ENCODE results near the gene ADGRB2. TPM values are rescaled to one million over a fixed set of nuclear protein-coding genes. Genes with fewer than 3 reads are reported as not detected.

Gene ADGRB2
- total RNA-seq, 1 experiment from 2014 or later, result 4.2 TPM

DNA sequence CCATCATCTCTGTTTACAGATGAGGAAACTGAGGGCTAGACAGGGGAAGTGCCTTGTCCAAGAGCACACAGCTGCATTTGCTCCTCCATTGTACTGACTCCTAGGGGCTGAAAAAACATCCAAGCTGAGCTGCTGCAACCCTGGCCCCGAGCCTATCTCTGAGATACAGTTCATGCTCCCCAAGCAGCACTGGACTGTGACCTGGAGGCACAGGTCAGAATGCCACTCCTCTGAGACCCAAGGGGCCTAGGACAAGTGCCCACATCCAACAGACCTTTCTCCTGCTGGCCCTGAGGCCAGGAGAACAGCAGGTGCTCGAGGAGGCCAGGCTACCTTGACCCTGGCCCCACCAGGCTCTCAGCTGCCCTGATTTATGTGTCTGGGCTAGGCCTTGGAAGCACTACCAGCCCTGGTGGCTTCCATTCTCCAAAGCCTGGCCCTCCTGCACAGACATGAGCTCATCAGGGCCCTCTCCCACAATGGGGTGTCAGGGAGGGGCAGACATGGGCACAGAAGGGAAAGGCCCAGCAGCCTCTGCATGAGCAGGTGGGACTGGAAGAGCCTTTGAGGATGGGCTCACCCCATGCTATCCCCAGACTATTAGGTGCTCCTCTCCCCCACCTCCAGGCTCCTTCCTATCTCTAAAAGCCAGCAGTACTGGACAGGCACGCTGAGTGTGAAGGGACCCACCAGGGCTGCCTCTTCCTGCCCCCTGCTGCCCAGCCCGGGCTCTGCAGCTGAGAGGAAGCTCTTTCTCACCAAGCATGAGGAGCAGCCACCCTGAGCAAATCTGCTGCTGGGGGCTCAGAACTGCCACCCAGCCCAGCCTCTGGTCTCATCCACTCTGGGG lies 18.8 kb downstream of the ADGRB2 start:
- in situ Hi-C loops (cut with HindIII; ENCODE audit: low pct_unique_long_range_greater_than_20kb, low sequenced_read_pairs), result no loop called here

DNA sequence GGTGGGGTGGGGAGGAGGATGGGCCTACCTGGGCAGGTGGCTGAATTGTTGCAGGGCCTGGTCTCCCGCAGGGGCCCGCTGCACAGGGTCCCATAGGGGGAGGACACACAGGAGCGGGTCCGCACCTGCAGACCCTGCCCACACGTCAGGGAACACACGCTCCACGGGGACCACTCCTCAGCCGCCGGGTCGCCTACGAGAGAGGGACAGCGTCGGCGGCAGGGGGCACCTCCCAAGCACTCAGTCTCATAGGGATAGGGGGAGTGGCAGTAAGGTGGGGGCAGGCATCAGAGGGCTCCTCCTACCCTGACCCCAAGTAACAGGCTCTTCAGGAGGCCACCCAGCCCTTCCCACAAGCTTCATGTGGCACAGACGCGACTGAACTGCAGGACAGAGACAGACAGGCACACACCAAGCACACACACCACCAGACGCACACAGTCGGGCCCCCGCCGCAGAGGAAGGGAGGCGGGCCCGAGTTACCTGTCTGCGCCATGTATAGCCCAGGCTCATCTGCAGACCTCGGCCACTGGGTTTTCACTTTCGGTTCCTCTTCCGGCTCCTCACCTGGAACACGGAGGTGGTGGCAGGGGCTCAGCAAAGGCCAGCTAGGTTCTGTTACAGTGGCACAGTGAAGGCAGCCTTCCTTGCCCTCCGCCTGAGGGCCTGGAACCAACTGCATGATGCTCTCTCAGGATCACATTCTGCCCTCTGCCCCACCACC lies 19.8 kb downstream of the ADGRB2 start:
- in situ Hi-C loops (cut with HindIII; ENCODE audit: low pct_unique_long_range_greater_than_20kb, low sequenced_read_pairs), result no loop called here

More for the DNA sequence above, 18.8 kb downstream of the ADGRB2 start:
- peak; percentile 71 for DNase-seq (ENCODE audit: low read depth, low spot score)

DNA sequence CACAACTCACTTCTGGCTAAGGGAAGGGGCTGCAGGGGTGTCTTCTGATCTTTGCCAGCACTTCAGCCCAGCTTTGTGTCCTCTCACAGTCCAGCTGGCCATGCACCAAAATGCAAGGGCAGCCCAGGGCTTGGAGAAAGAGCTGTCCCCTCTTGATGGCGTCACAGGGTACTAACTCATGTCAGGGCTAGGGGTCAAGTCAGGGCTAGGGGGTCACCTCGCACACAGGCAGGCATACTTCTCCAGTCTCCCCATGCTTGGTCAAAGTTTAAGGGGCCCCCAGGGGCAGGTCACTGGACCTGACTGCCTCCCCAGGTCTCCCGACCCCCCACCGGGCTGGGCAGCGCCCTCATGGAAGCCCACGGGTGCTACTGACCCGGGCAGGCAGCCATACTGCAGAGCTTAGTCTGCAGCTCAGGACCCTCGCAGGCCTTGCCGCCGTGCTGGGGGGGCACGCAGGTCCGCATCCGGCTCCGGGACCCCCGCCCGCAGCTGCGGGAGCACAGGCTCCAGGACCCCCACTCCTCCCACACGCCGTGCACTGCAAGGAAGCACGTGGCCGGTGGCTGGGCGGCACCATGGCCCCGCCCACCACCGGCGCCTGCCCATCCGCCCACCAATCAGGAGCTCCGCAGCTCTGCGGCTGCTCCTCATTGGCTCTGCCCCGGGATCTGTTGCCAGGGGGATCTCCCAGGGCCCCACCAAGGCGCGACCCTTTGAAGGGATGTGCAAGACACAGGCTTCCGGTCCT lies 21.5 kb downstream of the ADGRB2 start:
- in situ Hi-C loops (cut with HindIII; ENCODE audit: low pct_unique_long_range_greater_than_20kb, low sequenced_read_pairs), result no loop called here
- DNase-seq (ENCODE audit: low read depth, low spot score), result peak; percentile 8

More for the DNA sequence above, 19.8 kb downstream of the ADGRB2 start:
- DNase-seq (ENCODE audit: low read depth, low spot score), result no peak

DNA sequence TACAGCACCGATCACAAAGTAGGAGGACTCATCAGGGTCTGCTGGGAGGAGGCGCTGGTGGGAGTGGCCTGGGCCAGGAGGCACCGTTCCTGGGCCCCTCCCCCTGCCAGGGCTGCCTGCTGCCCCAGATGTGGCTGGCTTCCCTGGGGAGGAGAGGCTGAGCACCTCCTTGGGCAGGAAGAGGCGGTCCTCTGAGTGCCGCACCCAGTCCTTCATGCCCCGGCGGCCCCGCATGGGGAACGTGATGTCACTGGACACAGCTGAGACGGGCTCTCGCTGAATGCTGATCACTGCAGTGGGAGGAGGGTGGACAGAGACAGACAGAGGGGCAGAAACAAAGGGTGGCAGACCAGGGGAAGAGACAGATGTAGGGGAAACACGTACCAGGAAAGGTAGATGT lies 24.8 kb downstream of the ADGRB2 start:
- no peak for DNase-seq (ENCODE audit: low read depth, low spot score)
- in situ Hi-C loops (cut with HindIII; ENCODE audit: low pct_unique_long_range_greater_than_20kb, low sequenced_read_pairs), result no loop called here

DNA sequence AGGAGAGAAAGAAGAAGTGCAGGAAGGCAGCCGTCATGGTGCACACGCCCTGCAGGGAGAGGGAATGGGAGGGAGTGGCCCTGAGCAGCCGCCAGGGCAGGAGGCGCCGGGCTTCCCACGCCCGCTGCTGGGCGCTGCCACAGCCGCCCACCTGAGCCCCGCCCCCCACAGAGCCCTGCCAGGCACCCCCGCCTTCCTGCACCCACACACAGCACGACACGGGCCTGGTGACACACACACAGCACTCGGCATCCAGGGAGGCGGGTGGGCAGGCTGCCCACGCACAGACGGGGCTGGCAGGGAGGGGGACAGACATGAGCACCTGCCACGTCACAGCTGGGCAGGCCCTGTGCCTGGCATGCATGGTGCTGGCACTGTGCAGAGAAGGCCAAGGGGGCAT lies 27.5 kb downstream of the ADGRB2 start:
- in situ Hi-C loops (cut with HindIII; ENCODE audit: low pct_unique_long_range_greater_than_20kb, low sequenced_read_pairs), result no loop called here
- DNase-seq (ENCODE audit: low read depth, low spot score), result no peak

DNA sequence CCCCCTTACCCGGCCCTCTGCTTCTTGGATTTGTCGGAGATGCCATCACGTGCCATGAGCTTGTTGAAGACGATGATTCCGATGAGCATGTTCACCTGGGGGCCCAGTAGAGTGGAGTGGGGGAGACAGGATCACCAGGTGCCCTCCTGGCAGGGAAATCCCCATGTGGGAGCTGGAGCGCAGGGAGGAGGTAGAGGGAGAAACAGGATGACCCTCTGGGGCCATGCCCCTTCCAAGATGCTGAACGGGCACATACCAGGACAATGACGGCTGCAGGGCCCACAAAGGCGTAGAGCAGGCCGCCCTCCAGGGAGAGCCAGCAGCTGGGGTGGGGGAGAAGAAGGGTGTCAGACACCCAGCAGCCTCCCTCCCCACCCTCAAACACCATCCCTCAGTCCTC lies 28.6 kb downstream of the ADGRB2 start:
- no peak for DNase-seq (ENCODE audit: low read depth, low spot score)
- in situ Hi-C loops (cut with HindIII; ENCODE audit: low pct_unique_long_range_greater_than_20kb, low sequenced_read_pairs), result no loop called here

DNA sequence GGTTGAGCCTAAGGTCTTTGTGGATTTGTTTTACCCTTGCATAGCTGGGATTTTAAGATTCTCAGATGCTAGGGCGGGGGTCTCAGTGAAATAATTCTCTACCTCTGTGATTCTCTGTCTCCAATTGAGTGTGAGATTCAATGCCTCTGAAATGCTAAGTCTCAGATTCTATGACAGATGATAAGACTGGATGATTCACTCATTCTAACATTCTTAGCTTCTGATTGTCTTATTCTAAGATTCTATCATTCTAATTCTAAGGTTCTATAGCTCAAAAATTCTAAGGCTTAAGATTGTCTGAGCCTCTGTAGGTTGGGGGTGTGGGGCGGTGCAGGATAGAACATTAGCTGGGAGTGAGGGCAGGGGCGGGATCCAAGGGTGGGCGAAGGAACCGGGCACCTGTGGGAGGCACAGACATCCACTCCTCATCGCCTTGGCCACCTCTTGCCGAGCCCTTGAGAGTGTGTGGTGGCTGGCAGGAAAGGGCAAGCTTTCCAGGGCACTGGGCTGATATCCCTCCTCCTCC lies 29.5 kb downstream of the ADGRB2 start:
- no peak for DNase-seq (ENCODE audit: low read depth, low spot score)

DNA sequence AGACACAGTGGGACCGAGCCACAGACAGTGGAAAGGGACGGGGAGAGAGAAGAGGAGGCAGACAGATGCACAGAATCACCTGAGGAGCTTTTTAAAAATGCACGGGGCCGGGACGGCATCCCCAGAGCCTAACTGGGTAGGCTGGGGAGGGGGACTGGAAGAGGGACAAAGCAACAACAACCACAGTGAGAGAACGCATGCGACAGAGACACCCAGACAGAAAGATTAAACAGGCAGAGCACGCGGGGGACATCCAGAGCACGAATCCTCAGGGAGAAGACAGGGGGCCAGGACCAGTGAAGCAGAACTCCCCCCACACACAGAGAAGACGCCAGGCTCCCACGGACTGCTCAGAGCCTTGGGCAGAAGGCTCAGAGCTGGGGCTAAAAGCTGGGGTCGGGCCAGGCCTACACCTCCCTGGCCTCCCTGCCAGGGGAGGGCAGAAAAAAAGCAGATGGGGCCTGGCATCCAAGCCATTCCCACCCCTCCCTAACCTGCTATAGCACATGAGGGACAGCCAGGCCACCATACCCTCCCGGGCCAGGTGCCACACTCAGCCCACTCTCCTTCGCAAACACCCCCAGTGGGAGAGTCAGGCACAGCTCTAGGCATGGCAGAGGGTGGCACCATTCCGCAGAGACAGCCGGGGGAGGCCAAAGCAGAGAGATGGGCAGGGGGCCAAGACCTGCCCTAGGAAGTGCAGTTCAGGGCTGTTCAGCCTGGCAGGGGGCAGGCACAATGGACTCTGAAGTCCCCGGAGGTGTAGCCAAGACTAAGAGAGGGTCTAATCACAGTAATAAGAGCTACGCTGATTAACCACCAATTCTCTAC lies 30.5 kb downstream of the ADGRB2 start:
- in situ Hi-C loops (cut with HindIII; ENCODE audit: low pct_unique_long_range_greater_than_20kb, low sequenced_read_pairs), result no loop called here
- DNase-seq (ENCODE audit: low read depth, low spot score), result no peak

More for the DNA sequence above, 29.5 kb downstream of the ADGRB2 start:
- in situ Hi-C loops (cut with HindIII; ENCODE audit: low pct_unique_long_range_greater_than_20kb, low sequenced_read_pairs), result no loop called here

DNA sequence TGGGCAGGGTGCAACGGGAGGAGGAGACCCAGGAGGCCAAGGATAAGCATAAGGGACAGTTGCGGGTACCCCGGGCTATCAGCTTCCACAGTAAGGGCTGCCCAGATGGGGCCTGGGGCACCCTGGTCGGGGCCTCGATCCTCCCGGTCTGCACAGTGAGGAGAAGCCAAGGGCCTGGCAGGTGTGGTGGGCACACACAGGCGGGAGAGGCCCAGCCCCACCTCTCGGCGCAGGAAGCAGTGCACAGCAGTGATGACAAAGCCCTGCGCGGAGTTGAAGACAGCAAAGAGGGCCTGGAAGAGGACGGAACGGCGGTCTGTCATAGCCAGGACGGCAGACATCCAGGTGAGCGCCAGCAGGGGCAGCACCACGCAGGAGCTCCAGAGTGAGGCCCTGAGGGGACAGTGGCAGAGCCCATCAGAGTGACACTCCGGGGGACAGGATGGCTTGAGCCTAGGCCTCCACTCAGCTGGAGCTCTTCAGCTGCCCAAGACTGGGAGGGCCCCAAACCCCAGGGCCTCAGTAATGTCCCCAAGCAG lies 31.3 kb downstream of the ADGRB2 start:
- in situ Hi-C loops (cut with HindIII; ENCODE audit: low pct_unique_long_range_greater_than_20kb, low sequenced_read_pairs), result no loop called here
- no peak for DNase-seq (ENCODE audit: low read depth, low spot score)

DNA sequence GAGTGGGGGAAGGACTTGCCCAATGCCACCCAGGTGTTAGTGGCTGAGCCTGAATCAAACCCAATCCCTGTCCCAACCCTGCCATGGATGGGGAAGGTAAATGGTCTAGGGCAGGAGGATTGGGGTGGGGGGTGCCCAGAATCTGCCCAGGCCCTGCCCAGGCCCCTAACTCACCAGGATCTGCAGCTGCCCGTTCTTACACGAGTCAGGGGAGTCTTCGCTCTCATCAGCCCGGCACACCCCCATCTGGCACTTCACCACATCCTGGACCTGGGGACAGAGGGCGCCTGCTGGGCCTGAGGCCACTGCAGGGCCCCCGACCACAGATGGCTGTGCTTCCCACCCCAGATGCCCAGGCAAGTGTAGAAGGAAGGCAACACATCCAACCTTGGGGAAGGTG lies 31.8 kb downstream of the ADGRB2 start:
- DNase-seq (ENCODE audit: low read depth, low spot score), result no peak
- in situ Hi-C loops (cut with HindIII; ENCODE audit: low pct_unique_long_range_greater_than_20kb, low sequenced_read_pairs), result no loop called here

DNA sequence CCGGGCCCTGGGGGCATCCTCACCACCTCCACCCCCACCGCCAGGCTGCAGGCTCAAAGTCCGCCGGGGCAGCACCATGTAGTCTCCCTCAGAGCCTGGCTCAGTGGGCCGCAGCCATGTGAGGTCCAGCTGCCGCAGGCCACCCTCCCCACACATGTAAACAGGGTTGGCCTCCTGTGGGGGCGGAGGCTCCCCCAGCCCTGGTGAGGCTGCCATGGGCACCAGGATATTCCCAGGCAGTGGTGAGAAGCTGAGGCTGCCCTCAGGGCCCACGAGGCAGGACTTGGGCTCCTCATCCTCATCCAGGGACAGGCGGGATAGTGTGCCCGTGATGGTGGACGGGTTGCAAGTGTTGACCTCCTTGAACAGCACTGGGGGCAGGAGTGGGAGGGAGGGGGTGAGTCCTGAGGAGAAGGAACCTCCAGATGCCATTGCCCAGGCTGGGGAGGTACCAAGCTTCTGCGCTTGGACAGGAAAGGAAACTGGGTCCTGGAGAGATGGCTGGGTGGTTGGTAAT lies 33.0 kb downstream of the ADGRB2 start:
- in situ Hi-C loops (cut with HindIII; ENCODE audit: low pct_unique_long_range_greater_than_20kb, low sequenced_read_pairs), result no loop called here
- no peak for DNase-seq (ENCODE audit: low read depth, low spot score)

DNA sequence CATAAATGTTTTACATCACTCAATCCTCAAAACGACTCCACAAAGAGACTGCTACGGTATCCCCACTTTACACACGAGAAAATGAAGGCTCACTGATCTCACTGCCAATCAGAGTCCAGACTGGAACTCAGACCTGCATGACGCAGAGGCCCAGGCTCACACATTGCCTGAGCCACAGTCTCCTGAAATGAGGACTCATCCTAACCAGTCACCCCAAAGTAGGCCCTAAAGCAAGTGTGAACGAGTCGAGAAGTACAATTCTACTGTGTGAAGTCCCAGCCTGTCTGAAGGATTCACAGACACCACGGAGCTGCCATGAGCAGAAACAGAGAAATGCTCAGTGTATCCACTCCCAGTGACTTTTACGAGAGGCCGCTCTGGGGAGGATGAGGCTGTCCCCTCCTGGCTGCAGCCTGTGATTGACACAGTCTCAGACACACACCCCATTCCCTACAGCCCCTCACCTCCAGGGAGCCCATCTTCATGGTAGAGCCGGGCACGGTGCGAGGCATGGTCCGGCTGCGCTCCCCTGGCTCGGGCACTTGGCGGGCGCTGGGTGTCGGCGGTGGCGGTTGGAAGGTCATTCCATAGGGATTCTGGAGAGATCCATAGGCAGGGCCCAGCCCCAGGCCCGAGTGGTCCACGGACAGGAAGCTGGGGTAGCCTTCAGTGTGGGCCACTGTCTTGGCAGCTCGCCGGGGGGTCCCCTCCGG lies 33.6 kb downstream of the ADGRB2 start:
- in situ Hi-C loops (cut with HindIII; ENCODE audit: low pct_unique_long_range_greater_than_20kb, low sequenced_read_pairs), result no loop called here
- no peak for DNase-seq (ENCODE audit: low read depth, low spot score)

DNA sequence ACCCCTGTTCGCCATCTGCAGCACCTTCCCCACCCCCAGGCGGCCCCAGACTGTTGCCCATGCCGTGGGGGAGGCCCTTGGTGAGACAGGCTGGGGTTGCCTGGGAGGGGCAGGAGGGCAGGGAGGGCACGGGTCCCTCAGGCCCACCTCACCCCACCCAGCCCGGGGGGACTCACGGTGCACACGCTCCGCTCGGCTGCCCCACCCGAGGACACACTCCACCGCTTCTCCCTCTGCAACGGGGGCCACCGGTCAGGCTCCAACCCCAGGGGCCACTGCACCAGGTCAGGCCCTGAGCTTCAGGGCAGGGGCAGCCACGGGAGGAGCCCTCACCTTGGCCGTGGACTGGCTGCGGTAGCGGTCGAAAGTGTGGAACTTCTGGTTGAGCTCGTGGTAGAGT lies 36.3 kb downstream of the ADGRB2 start:
- DNase-seq (ENCODE audit: low read depth, low spot score), result no peak
- in situ Hi-C loops (cut with HindIII; ENCODE audit: low pct_unique_long_range_greater_than_20kb, low sequenced_read_pairs), result no loop called here

DNA sequence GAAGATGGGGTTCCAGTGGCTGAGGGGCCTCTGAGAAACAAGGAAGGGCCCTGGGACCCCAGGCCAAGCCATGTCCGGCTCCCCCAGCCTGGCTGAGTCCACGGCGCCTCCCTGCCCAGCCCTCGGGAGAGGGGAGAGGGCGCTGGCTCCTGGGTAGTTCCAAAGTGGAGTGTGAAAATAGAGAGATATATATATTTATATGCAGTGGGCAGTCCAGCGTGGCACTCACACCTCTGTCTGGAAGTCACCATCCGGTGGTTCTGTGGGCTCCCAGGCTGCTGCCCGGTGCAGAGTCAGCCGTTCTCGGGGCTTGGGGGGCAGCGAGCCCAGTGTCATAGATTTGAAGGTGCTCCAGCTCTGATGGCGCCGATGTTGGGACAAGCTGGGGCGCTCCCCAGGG lies 36.9 kb downstream of the ADGRB2 start:
- no peak for DNase-seq (ENCODE audit: low read depth, low spot score)
- in situ Hi-C loops (cut with HindIII; ENCODE audit: low pct_unique_long_range_greater_than_20kb, low sequenced_read_pairs), result no loop called here

DNA sequence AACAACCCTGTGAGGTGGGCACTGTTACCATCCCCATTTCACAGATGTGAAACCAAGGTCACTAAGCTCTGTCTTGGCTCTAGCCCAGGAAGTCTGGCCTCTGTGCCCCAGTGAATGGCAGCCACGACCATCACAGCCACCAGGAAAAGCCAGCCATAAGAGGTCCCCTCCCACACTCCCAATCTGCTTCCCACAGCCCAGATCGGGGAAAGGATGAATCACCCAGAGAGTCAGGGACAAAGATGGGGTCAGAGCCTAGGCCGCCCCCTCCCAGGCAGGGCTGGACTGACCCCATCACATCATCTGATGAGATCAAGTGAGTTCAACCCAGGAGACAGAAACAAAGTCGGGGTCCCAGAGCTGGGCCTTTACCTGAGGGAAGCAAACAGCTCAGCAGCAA lies 37.4 kb downstream of the ADGRB2 start:
- in situ Hi-C loops (cut with HindIII; ENCODE audit: low pct_unique_long_range_greater_than_20kb, low sequenced_read_pairs), result no loop called here
- no peak for DNase-seq (ENCODE audit: low read depth, low spot score)

DNA sequence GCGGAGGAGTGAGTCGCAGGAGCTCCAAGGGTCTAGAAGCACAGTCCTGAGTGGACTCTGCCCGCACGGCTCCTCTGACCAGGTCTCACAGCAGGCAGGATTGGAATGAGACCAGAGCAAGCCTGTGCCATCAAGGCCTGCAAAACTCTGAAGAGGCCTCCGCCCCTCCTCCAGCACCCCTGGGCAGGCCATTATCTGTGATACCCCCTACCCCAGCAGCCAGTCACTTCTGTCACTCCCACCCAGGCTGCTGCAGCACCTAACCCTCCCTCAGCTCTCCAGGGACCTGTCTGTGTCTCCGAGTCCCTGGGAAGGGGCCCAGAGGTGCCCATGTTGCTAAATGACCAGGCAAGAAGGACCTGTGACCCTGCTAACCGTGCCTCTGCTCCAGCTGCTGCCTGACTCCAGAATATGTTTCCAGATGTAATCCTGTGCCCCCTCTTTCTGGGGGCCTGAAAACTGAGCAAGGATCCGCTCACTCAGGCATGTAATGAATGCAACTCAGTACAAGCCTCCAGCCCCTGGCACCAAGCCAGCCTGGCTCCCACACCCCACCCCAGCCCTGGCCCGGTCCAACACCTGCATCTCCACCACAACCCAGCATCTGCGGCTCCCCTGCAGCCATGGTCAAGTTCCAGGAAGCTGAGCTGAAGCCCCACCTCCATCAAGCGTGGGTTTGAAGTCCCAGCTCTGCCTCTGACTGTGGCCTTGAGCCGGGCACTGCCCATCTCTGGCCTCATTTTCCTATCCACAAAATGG lies 38.2 kb downstream of the ADGRB2 start:
- no peak for DNase-seq (ENCODE audit: low read depth, low spot score)
- in situ Hi-C loops (cut with HindIII; ENCODE audit: low pct_unique_long_range_greater_than_20kb, low sequenced_read_pairs), result no loop called here

All from SK-MEL-5 (cell line).